HEK293T (cell line): ENCODE results near the gene MSH5.

Source experiments
- ARNT ChIP-seq: fragments of 450-650 bp; IDR thresholded peaks from 2 replicates; pipeline ENCODE4 v1.6.1; 2017; ENCODE audit warnings: mild to moderate bottlenecking
- BHLHE40 ChIP-seq: fragments of 450-650 bp; IDR thresholded peaks from 2 replicates; pipeline ENCODE4 v1.6.1; 2016; ENCODE audit warnings: mild to moderate bottlenecking, moderate library complexity, borderline replicate concordance
- ELF4 ChIP-seq: fragments of 450-650 bp; IDR thresholded peaks from 2 replicates; pipeline ENCODE4 v1.6.1; 2017; ENCODE audit warnings: antibody characterized with exemption
- HDGF ChIP-seq: fragments of 450-650 bp; IDR thresholded peaks from 2 replicates; pipeline ENCODE4 v1.6.1; 2017; ENCODE audit warnings: antibody characterized with exemption, borderline replicate concordance
- LEF1 ChIP-seq: fragments of 450-650 bp; IDR thresholded peaks from 2 replicates; pipeline ENCODE4 v1.6.1; 2017; ENCODE audit warnings: mild to moderate bottlenecking, borderline replicate concordance
- NFRKB ChIP-seq: fragments of 450-650 bp; IDR thresholded peaks from 2 replicates; pipeline ENCODE4 v1.6.1; 2016; ENCODE audit warnings: mild to moderate bottlenecking, moderate library complexity
- SUZ12 ChIP-seq: fragments of 450-650 bp; IDR thresholded peaks from 2 replicates; pipeline ENCODE4 v1.6.1; 2016; ENCODE audit warnings: mild to moderate bottlenecking
- ZNF384 ChIP-seq: fragments of 450-650 bp; IDR thresholded peaks from 2 replicates; pipeline ENCODE4 v1.6.1; 2016

DNA sequence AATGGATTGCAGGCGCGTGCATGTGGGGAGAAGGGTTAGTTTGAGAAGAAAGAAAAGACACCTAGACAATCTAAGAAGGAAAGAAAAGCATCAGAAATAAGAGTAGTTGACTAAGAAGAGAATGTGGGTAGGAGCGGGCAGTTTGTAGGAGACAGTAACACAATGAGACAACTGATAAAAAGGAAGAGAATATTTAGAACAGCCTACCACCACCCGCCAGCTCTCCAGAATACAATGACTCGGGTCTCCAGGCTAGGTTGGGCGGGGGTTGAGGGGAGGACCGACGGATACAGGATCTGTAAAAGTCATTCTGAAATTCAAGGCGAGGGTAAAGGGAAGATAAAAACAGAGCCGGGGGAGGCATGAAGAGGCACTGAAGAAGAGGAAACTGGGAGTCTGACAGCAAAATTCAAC, 37.4 kb upstream of the MSH5 start:
- TF ChIP-seq ZNF384 (no peak), NFRKB (no peak), BHLHE40 (no peak), LEF1 (no peak), SUZ12 (no peak), HDGF (no peak), ARNT (no peak), ELF4 (no peak)
